ENCODE measurements around the gene LAMA3. TPM values are rescaled to one million over a fixed set of nuclear protein-coding genes. Genes with fewer than 3 reads are reported as not detected.
"Not testable (repeated sequence)": the region's sequence is repeated elsewhere in the genome, so short reads cannot be mapped to it uniquely, and the experiment has no call there.

LAMA3 gene
- total RNA-seq, 2 donors from 2014 or later = 0.07 TPM; not detected in 1

DNA sequence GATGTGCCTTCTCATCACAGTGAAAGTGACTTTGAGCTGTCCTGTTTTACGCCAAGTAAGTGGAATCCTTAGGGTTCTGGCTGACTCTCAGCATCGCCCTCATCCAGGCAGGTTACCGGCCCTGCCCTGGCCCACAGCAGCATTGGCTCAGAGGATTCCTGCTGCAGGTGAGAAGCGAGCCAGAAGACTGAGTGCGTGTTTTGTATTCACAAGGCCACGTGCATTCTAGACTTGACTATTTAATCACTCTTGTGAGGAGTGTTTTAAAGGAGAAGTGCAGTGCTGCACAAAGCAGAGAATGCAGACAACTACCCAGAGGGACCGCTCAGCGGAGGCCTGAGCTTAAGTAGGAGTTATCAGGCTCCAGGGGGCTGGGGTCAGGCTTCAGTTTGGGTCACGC lies 48.3 kb downstream of the LAMA3 start:
- H3K27ac Mint-ChIP-seq = peak overlapping the region; percentile 43
- peaks cover 56% of the 10 kb centered on the region for H3K27me3 Mint-ChIP-seq
- peaks cover 9% of the 10 kb centered on the region for H3K36me3 Mint-ChIP-seq (ENCODE audit: low read depth)
- peak overlapping the region; percentile 63 for H3K4me3 Mint-ChIP-seq
- peaks cover 19% of the 10 kb centered on the region for H3K4me1 Mint-ChIP-seq
- DNase-seq = no peak
- no peak for ATAC-seq
- H3K9me3 ChIP-seq (ENCODE audit: control insufficient read depth, low read length, poor library complexity, severe bottlenecking) = no peaks in the 10 kb centered on the region

DNA sequence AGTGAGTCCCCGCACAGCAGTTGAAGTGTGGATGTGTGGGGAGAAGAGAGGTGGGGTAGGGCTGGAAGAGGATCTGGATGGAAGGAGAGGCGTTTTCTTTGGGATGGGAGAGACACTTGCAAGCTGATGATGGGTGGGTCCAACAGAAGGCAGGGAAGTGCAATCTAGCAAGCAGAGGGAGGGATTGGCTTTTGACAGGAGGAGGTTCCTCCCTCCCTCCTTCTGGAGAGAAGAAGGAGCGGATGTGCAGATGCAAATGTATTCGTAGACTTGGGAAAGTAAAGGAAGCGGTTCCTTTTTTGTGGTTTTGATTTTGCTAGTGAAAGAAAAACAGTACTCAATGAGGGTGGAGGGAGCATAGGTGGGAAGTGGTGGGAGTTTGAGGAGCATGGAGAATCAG lies 48.9 kb downstream of the LAMA3 start:
- peak overlapping the region; percentile 63 for H3K4me3 Mint-ChIP-seq
- no peak for ATAC-seq

DNA sequence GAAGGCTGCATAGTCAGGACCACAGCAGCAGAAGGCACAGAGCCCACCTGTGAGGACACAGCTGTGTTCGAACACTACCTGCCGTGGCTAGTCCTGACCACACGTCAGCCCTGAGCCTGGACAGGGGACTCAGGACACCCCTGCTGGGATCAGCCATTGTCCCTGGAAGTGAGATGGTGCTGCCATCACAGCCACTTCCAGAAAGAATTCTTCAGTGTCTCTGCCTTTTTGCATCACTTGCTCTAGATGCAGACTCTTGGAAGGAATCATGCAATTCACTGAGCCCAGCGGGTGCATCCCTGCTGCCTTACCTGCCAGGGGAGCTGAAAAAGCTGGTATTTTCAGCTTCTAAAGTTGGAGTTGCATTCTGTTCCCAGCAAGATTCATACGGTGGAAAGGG lies 49.3 kb downstream of the LAMA3 start:
- Mint-ChIP-seq H3K4me1 (peaks cover 19% of the 10 kb centered on the region), H3K36me3 (ENCODE audit: low read depth) (peaks cover 9% of the 10 kb centered on the region), H3K4me3 (peak overlapping the region; percentile 63), H3K27ac (peak overlapping the region; percentile 43), H3K27me3 (peaks cover 64% of the 10 kb centered on the region)
- DNase-seq = no peak
- no peaks in the 10 kb centered on the region for H3K9me3 ChIP-seq (ENCODE audit: control insufficient read depth, low read length, poor library complexity, severe bottlenecking)
- no peak for ATAC-seq

More for the DNA sequence above, 48.9 kb downstream of the LAMA3 start:
- Mint-ChIP-seq H3K4me1 (peaks cover 19% of the 10 kb centered on the region), H3K36me3 (ENCODE audit: low read depth) (peaks cover 9% of the 10 kb centered on the region), H3K27me3 (peaks cover 60% of the 10 kb centered on the region), H3K27ac (peak overlapping the region; percentile 43)
- no peaks in the 10 kb centered on the region for H3K9me3 ChIP-seq (ENCODE audit: control insufficient read depth, low read length, poor library complexity, severe bottlenecking)
- no peak for DNase-seq

DNA sequence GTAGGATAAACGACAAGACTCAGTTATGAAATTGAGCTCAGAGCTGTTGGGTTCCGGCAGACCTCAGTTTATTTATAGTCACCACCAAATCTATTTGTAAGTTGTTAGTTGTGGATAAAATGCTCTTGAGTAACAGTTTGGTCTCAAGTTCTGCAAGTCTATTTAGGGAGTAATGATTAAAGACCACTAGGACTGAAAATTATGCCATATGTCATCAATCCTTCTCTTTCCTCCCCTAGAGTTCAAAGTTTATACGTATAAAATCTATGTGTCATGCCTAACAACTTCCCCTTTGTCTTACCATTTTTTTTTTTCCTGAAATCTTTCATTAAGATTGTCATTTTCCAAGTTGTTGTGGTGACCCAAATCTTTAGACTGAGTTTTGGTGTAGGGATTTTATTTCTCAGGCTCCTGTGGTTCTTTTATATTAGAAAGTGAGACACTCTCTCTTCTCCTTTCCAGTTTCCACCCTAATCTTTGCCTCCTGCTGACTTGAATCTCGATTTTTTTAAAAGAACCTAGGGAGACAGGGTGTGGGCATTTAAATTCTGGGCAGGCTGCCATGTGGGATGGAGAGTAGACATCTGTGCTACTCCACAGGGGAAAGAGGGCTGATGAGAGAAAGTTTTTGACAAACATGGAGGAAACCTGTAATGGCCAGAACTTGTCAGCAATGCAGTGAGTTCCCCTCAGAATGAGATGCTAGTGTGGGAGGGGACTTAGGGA lies 51.0 kb downstream of the LAMA3 start:
- H3K4me3 Mint-ChIP-seq = no peak overlapping the region
- H3K9me3 ChIP-seq (ENCODE audit: control insufficient read depth, low read length, poor library complexity, severe bottlenecking) = no peaks in the 10 kb centered on the region
- ATAC-seq (no peak), DNase-seq (no peak)
- H3K27me3 Mint-ChIP-seq = peaks cover 64% of the 10 kb centered on the region
- peaks cover 16% of the 10 kb centered on the region for H3K4me1 Mint-ChIP-seq
- H3K36me3 Mint-ChIP-seq (ENCODE audit: low read depth) = peaks cover 9% of the 10 kb centered on the region
- no peak overlapping the region for H3K27ac Mint-ChIP-seq

DNA sequence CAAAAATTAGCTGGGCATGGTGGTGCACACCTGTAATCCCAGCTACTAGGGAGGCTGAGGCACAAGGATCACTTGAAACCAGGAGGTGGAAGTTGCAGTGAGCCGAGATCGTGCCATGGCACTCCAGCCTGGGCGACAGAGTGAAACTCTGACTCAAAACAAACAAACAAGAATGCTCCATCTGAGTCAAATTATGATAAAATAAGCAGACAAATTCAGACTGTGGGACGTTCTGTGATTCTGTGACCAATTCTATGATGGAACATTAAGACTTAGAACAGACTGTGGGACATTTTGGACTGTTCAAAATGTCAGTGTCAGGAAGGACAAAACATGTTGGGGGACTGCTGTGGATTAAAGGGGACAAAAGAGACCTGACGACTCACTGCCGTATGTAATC lies 52.7 kb downstream of the LAMA3 start:
- peaks cover 73% of the 10 kb centered on the region for H3K27me3 Mint-ChIP-seq
- ATAC-seq, H3K27ac Mint-ChIP-seq: not testable (repeated sequence)

DNA sequence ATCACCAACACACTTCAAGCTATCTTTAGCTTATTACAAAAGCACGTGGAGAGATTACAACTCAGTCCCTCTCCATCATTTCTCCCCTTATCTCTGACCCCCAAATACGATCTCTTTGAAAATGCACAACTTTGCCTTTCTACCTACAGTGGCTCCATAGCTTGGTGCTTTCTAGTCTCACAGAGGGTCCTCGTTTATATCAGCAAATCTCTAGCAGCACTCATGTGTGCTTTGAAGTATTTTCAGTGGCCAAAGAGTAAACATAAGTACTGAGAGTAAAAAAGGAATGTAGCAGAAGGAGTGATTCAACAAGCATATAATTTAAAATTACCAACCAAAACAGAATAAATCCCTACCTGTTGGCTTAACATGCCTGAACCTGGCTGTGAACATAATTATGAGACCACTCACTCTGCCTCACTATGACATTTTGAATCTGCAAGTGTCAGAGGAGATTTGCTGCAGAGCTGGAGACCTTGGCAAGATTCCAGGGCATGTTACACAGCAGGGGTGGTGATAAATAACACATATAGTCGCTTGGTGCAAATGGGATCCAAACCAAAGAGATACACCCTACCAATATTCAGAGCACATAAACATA lies 54.6 kb downstream of the LAMA3 start:
- H3K27ac Mint-ChIP-seq = no peak overlapping the region
- peaks cover 65% of the 10 kb centered on the region for H3K27me3 Mint-ChIP-seq

More for the DNA sequence above, 52.7 kb downstream of the LAMA3 start:
- not testable (repeated sequence) for H3K9me3 ChIP-seq (ENCODE audit: control insufficient read depth, low read length, poor library complexity, severe bottlenecking); DNase-seq; H3K36me3 Mint-ChIP-seq (ENCODE audit: low read depth); H3K4me3 Mint-ChIP-seq
- peaks cover 12% of the 10 kb centered on the region for H3K4me1 Mint-ChIP-seq

DNA sequence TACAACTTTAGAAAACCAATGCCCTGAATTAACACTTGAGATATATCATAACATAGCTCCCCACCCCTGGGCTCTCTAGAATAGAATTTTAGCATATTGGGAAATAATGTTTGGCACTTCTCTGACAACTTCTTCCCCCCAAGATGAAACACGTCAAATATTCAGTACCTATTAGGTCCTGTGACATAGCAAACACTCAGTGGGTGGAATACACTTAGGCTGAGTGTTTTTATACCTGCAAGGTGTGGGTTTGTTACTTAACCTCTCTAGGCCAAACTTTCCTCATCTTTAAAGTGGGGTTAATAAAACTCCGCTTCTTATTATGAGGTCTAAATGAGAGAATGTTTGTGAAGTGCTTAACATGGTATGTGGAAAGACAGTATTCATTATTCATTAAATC lies 56.1 kb downstream of the LAMA3 start:
- H3K27me3 Mint-ChIP-seq = peaks cover 52% of the 10 kb centered on the region
- DNase-seq = no peak
- H3K4me1 Mint-ChIP-seq = no peaks in the 10 kb centered on the region
- ATAC-seq = no peak
- H3K36me3 Mint-ChIP-seq (ENCODE audit: low read depth) = no peaks in the 10 kb centered on the region
- H3K9me3 ChIP-seq (ENCODE audit: control insufficient read depth, low read length, poor library complexity, severe bottlenecking) = no peaks in the 10 kb centered on the region
- H3K4me3 Mint-ChIP-seq = no peak overlapping the region
- no peak overlapping the region for H3K27ac Mint-ChIP-seq

More for the DNA sequence above, 54.6 kb downstream of the LAMA3 start:
- Mint-ChIP-seq H3K4me3 (no peak overlapping the region), H3K4me1 (no peaks in the 10 kb centered on the region), H3K36me3 (ENCODE audit: low read depth) (peaks cover 2% of the 10 kb centered on the region)
- no peak for ATAC-seq
- H3K9me3 ChIP-seq (ENCODE audit: control insufficient read depth, low read length, poor library complexity, severe bottlenecking) = no peaks in the 10 kb centered on the region
- no peak for DNase-seq

DNA sequence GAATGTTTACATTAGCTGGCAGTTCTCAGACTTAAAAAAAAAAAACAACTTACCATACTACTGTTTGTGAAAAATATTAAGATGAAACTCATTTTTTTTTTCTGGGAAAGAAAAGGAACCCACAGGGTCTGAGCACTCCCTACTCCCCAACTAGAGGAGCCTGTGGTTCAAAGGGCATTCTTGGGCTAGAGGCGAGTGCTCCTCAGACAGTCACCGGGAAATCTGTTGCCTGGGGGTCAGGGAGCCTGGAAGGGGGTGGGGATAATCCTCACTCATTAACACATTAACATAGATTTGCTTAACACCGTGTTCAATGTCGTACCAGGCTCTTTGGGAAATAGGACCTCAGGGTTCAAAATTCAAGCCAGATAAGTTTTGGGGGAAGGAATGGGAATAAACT lies 57.6 kb downstream of the LAMA3 start:
- H3K9me3 ChIP-seq (ENCODE audit: control insufficient read depth, low read length, poor library complexity, severe bottlenecking) = no peaks in the 10 kb centered on the region
- H3K27me3 Mint-ChIP-seq = peaks cover 53% of the 10 kb centered on the region

DNA sequence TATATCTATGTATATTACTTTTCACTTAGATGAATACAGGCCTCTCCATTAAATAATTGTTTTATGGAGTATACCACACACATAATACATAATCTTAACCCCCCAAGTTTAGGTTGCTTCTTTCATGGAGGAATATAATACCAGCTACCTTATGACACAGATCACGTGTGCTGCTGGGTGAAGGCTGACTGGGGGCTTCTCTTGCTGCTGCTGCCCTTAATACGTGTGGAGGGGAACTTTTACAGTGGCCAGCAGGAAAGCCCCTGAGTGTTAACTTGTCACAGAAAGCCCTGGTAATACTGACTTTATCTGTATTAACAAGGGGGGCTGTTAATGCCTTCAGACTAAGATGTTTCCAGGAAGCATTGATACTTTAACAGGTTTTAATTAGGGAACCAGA lies 63.1 kb downstream of the LAMA3 start:
- Mint-ChIP-seq H3K27ac (no peak overlapping the region), H3K36me3 (ENCODE audit: low read depth) (peaks cover 4% of the 10 kb centered on the region), H3K4me3 (no peak overlapping the region), H3K27me3 (peaks cover 25% of the 10 kb centered on the region), H3K4me1 (no peaks in the 10 kb centered on the region)
- DNase-seq (no peak), ATAC-seq (no peak)
- H3K9me3 ChIP-seq (ENCODE audit: control insufficient read depth, low read length, poor library complexity, severe bottlenecking) = no peaks in the 10 kb centered on the region

More for the DNA sequence above, 57.6 kb downstream of the LAMA3 start:
- H3K4me1 Mint-ChIP-seq = no peaks in the 10 kb centered on the region
- no peak for ATAC-seq
- no peak overlapping the region for H3K4me3 Mint-ChIP-seq
- H3K27ac Mint-ChIP-seq = no peak overlapping the region
- DNase-seq = no peak
- no peaks in the 10 kb centered on the region for H3K36me3 Mint-ChIP-seq (ENCODE audit: low read depth)

DNA sequence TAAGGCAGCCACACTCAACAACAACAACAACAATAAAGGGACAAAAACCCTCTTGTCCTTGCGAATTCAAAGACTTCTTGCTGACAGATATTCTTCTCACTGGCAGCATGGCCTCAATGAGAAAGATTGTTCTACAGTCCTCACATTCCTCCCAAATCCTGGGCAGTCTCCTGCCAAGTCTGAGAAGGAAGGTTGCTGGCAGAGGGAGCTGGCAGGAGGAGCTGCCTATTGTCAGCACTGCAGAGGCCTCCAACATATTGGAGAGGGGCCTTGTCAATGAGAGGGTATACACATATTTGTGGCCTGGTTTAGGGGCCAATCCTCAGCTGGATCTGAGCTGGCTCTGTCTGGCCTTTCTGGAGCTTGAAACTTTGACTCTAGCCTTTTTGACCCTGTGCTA lies 63.5 kb downstream of the LAMA3 start:
- H3K36me3 Mint-ChIP-seq (ENCODE audit: low read depth) = peaks cover 4% of the 10 kb centered on the region
- H3K4me3 Mint-ChIP-seq = no peak overlapping the region
- no peak for DNase-seq
- no peak overlapping the region for H3K27ac Mint-ChIP-seq
- no peak for ATAC-seq
- peaks cover 25% of the 10 kb centered on the region for H3K27me3 Mint-ChIP-seq
- H3K4me1 Mint-ChIP-seq = no peaks in the 10 kb centered on the region
- no peaks in the 10 kb centered on the region for H3K9me3 ChIP-seq (ENCODE audit: control insufficient read depth, low read length, poor library complexity, severe bottlenecking)

DNA sequence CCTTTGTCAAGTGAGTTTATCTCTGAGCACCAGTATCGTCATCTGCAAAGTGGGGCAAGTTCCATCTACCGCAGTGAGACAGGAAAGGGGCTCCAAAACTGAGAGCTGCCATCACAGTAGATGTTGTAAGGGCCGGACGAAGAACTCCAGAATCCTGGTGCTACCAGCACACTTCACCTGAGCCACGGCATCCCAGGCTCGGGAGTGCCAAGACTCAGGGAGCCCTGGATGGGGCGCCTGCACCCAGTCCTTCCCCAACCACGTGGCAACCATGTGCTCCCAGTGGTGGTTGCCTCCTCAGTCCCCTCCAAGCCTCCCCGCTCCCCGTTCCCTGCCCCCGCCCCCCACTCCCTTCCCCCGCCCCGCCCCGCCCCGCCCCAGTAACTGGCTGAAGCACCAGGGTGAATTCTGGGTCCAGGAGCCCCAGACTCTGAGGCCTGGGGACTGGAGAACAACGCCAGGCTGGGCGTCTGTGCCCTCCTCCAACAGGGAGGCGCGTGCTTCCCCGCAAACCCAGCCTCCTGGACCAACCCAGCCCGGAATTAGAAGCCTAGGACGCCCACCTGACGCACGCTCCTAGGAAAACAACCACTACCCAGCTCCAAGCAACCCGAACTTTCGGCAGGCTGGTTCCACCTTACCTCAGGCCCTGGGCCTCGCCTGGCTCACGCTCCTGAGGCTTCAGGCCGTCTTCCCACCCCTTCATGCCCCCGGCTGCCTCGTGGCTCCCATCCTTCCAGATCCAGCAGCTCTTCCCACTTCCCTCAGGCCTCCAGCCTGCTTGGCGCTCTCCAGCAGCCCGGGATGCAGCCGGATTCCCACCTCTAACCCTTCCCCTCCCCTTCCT lies 67.6 kb downstream of the LAMA3 start:
- H3K4me3 Mint-ChIP-seq = no peak overlapping the region
- DNase-seq (no peak), ATAC-seq (no peak)
- peaks cover 27% of the 10 kb centered on the region for H3K27me3 Mint-ChIP-seq
- no peaks in the 10 kb centered on the region for H3K4me1 Mint-ChIP-seq
- H3K27ac Mint-ChIP-seq = no peak overlapping the region
- no peaks in the 10 kb centered on the region for H3K9me3 ChIP-seq (ENCODE audit: control insufficient read depth, low read length, poor library complexity, severe bottlenecking)
- peaks cover 4% of the 10 kb centered on the region for H3K36me3 Mint-ChIP-seq (ENCODE audit: low read depth)

DNA sequence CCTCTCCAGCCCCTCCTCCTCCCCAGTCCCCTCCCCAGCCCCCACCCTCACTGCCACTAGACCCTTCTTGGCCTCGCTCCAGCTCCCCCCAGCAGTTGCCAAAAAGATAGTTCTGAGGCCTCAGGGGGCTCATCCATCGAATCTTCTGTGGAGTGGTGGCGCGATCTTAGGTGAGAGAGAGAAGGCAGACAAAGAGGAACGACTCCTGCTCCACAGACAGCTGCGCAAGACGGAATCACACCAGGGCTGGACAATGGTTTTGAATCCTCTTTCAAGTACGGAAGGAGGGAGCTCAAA lies 68.1 kb downstream of the LAMA3 start:
- Mint-ChIP-seq H3K4me1 (no peaks in the 10 kb centered on the region), H3K36me3 (ENCODE audit: low read depth) (peaks cover 4% of the 10 kb centered on the region), H3K27me3 (peaks cover 25% of the 10 kb centered on the region), H3K27ac (no peak overlapping the region), H3K4me3 (no peak overlapping the region)
- DNase-seq (no peak), ATAC-seq (no peak)
- H3K9me3 ChIP-seq (ENCODE audit: control insufficient read depth, low read length, poor library complexity, severe bottlenecking) = no peaks in the 10 kb centered on the region

DNA sequence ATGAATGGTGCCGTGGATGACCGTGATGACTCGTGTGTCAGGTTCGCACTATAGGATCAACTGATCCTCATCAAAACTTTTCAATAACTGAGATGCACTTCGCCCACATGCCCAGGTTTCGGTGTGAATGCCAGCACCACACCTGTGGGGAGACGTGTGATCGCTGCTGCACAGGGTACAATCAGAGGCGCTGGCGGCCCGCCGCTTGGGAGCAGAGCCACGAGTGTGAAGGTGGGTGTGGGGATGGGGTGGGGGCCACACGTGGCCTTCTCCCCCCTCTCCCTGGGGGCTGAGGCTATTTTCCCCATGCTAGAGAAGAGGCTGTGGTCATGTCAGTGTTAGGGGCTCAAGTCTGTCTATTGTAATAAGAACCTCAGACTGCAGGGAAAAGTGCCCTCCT lies 69.0 kb downstream of the LAMA3 start:
- Mint-ChIP-seq H3K4me3 (no peak overlapping the region), H3K36me3 (ENCODE audit: low read depth) (peaks cover 4% of the 10 kb centered on the region), H3K27ac (no peak overlapping the region), H3K4me1 (no peaks in the 10 kb centered on the region), H3K27me3 (peaks cover 26% of the 10 kb centered on the region)
- no peak for DNase-seq
- H3K9me3 ChIP-seq (ENCODE audit: control insufficient read depth, low read length, poor library complexity, severe bottlenecking) = no peaks in the 10 kb centered on the region
- ATAC-seq = no peak

All from T-helper 17 cell (primary cell).